K562 (cell line): ENCODE data around the gene ITPR2. TPM values are rescaled to one million over a fixed set of nuclear protein-coding genes. Genes with fewer than 3 reads are reported as not detected.

Source experiments
- ADNP ChIP-seq: fragments of 200-800 bp; sonication (Bioruptor generic); IDR thresholded peaks from 2 replicates; pipeline ENCODE4 v1.6.1; 2016; ENCODE audit warnings: missing genetic modification characterization, missing compliant biosample characterization
- FOXM1 ChIP-seq, 2 experiments: fragments of 450-650 bp in 1 of 2; sonication (generic) in 1 of 2; formaldehyde crosslinking in 1 of 2; IDR thresholded peaks; 2 replicates each; pipeline versions ENCODE4 v1.6.1 to v1.9.0; 2017 to 2022; ENCODE audit warnings: low read depth in 2 of 2, mild to moderate bottlenecking in 2 of 2, missing genetic modification reagents in 1 of 2, moderate library complexity in 1 of 2
- HNRNPLL ChIP-seq: fragments of 200-400 bp; formaldehyde crosslinking; IDR thresholded peaks from 2 replicates; pipeline ENCODE4 v1.6.1; 2017; ENCODE audit warnings: low read length, low read depth, mild to moderate bottlenecking; ENCODE audit not compliant: poor library complexity, severe bottlenecking
- NCOR1 ChIP-seq: fragments of 450-650 bp; IDR thresholded peaks from 2 replicates; pipeline ENCODE4 v1.6.1; 2016; ENCODE audit warnings: mild to moderate bottlenecking, moderate library complexity
- NEUROD1 ChIP-seq: fragments of 150-350 bp; IDR thresholded peaks from 2 replicates; pipeline ENCODE4 v1.6.1; 2014; ENCODE audit warnings: borderline replicate concordance, low read length, low read depth; ENCODE audit not compliant: partially characterized antibody
- NR2C1 ChIP-seq, 2 experiments: fragments of 450-650 bp; IDR thresholded peaks; 2 replicates each; pipeline ENCODE4 v1.6.1; 2017; ENCODE audit warnings: mild to moderate bottlenecking in 2 of 2, antibody characterized with exemption in 1 of 2, inconsistent platforms in 1 of 2, missing compliant biosample characterization in 1 of 2, missing genetic modification characterization in 1 of 2
- RBBP5 ChIP-seq: fragments of 200-600 bp; sonication (generic); IDR thresholded peaks from 2 replicates; pipeline ENCODE4 v1.6.1; 2012; ENCODE audit warnings: borderline replicate concordance, mild to moderate bottlenecking, low read length, control low read depth, inconsistent platforms; ENCODE audit not compliant: insufficient read depth, poor library complexity, severe bottlenecking
- RHOXF2B ChIP-seq: fragments of 250-450 bp; sonication (Bioruptor Pico); conservative IDR thresholded peaks from 2 replicates; pipeline ENCODE4 v1.5.1; 2021
- TCF3 ChIP-seq: sonication (generic); formaldehyde crosslinking; IDR thresholded peaks from 2 replicates; pipeline ENCODE4 v1.4.0; 2020; ENCODE audit warnings: mild to moderate bottlenecking, missing genetic modification reagents
- TCF7 ChIP-seq: sonication (generic); IDR thresholded peaks from 2 replicates; pipeline ENCODE4 v1.6.1; 2016; ENCODE audit warnings: antibody characterized with exemption, borderline replicate concordance
- TEAD1 ChIP-seq, 2 experiments: fragments of 450-650 bp in 1 of 2; sonication (generic) in 1 of 2; formaldehyde crosslinking; IDR thresholded peaks; 2 replicates each; pipeline versions ENCODE4 v1.4.0 to v1.8.0; 2020 to 2022; ENCODE audit warnings: mild to moderate bottlenecking in 2 of 2, missing genetic modification reagents in 1 of 2
- U2AF1 ChIP-seq: fragments of 200-400 bp; formaldehyde crosslinking; optimal IDR thresholded peaks from 2 replicates; pipeline ENCODE3; 2017; ENCODE audit warnings: mild to moderate bottlenecking, low read depth, low read length, moderate library complexity
- U2AF2 ChIP-seq: fragments of 200-400 bp; formaldehyde crosslinking; optimal IDR thresholded peaks from 2 replicates; pipeline ENCODE3; 2017; ENCODE audit warnings: low read depth, mild to moderate bottlenecking, low read length
- ZFP1 ChIP-seq: fragments of 450-650 bp; formaldehyde crosslinking; IDR thresholded peaks from 2 replicates; pipeline ENCODE4 v1.4.0; 2020; ENCODE audit warnings: mild to moderate bottlenecking, mixed read lengths
- ZFPM2 ChIP-seq: fragments of 250-450 bp; sonication (Bioruptor Pico); IDR thresholded peaks from 2 replicates; pipeline ENCODE4 v1.5.1; 2022; ENCODE audit warnings: mild to moderate bottlenecking
- ZFX ChIP-seq: sonication (generic); formaldehyde crosslinking; IDR thresholded peaks from 2 replicates; pipeline ENCODE4 v1.8.0; 2022; ENCODE audit warnings: mild to moderate bottlenecking, missing genetic modification reagents, moderate library complexity
- ZNF124 ChIP-seq: sonication (generic); formaldehyde crosslinking; IDR thresholded peaks from 2 replicates; pipeline ENCODE4 v1.8.1; 2022; ENCODE audit warnings: missing genetic modification reagents
- ZNF785 ChIP-seq: fragments of 250-450 bp; sonication (Bioruptor Pico); IDR thresholded peaks from 2 replicates; pipeline ENCODE4 v1.4.0; 2020; ENCODE audit warnings: mild to moderate bottlenecking
- polyA plus RNA-seq, 8 experiments: library from polyadenylated mRNA; depleted of rRNA in 4 of 8; stranded (reverse) in 5 of 8; unstranded in 3 of 8; fragments of >200 nt; fragmentation: Nextera tagmentation in 2 of 8; fragmentation: Illumina TruSeq in 1 of 8; extraction: Ambion mirVana in 2 of 8; extraction: Trizol in 1 of 8; gene quantifications; 2 replicates each; pipeline versions ENCODE4 v1.2.1 to v1.2.3, GENCODE V29; 2011 to 2014; ENCODE audit warnings: inconsistent platforms in 1 of 8, missing spikeins in 1 of 8
- total RNA-seq, 7 experiments: library from RNA; depleted of rRNA in 6 of 7; stranded (reverse); fragments of >200 nt in 6 of 7; fragmentation: Illumina TruSeq in 2 of 7; extraction: Trizol in 2 of 7; gene quantifications; 2 replicates each; pipeline versions ENCODE4 v1.2.1 to v1.2.3, GENCODE V29; 2011 to 2021; ENCODE audit warnings: low replicate concordance in 1 of 7
- TF ChIP-seq, protein P1 (sequence below): fragments of 250-450 bp; sonication (Bioruptor Pico); IDR thresholded peaks from 2 replicates; pipeline ENCODE4 v1.4.0; 2020
- TF ChIP-seq, protein P2 (sequence below): sonication (generic); formaldehyde crosslinking; IDR thresholded peaks from 2 replicates; pipeline ENCODE4 v1.8.1; 2023; ENCODE audit warnings: mild to moderate bottlenecking, missing genetic modification reagents
- TF ChIP-seq, protein P3 (sequence below): fragments of 250-450 bp; sonication (Bioruptor Pico); IDR thresholded peaks from 2 replicates; pipeline ENCODE4 v1.5.0; 2022; ENCODE audit warnings: mild to moderate bottlenecking
- TF ChIP-seq, protein P4 (sequence below): sonication (generic); formaldehyde crosslinking; IDR thresholded peaks from 2 replicates; pipeline ENCODE4 v1.8.0; 2022; ENCODE audit warnings: mild to moderate bottlenecking, missing genetic modification reagents

The ITPR2 gene
- total and polyA plus RNA-seq, 9 of the 15 experiments (the other 6 are each of a cell fraction or from before 2014, with no cell fraction given) = 0.21 to 3.3 (median 0.95) TPM

DNA sequence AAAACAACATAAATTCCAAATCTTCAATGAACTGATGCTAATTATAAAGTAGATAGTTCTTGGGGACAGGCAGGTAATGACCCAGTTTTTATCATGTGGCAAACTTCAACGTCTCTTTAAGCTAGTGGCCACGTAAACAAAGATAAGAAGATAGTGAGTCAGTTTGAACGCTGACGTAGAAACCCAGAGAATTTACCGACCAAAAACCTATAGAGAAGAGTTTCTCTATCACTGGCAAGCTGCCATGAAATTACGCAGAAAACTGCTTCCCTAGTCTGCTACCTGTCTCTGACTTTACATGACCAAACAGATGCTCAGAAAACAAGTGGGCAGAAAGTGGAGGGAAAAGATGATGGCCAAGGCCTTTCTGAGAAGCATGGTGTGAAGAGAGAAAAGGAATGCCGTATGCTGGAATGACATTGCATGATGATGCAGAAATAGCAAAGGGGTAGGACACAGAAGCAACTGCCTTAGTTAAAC, 136.3 kb downstream of the ITPR2 start (continued):
- TF ChIP-seq ZNF785 (no peak), RBBP5 (peak; percentile 25), NR2C1 (IDR thresholded peaks at IDR 0.05) (no peak), NR2C1 (tag; IDR thresholded peaks at IDR 0.05) (peak; percentile 62; the same call in 1 of the 2 replicates), RHOXF2B (CRISPR knock-in tag) (no peak), TCF7 (no peak), FOXM1 (IDR thresholded peaks at IDR 0.05; ENCODE audit: low read depth) (peak; percentile 75), FOXM1 (CRISPR knock-in tag; IDR thresholded peaks at IDR 0.05; ENCODE audit: low read depth) (no peak), U2AF2 (no peak), ADNP (tag) (no peak), ZFP1 (no peak), U2AF1 (no peak), NCOR1 (no peak; the same call in 1 of the 2 replicates), NEUROD1 (no peak), ZFX (CRISPR knock-in tag) (no peak), TEAD1 (CRISPR knock-in tag; IDR thresholded peaks at IDR 0.05) (0 out of 4 replicates have a peak, but pooled peaks of 1 of the 2 experiments have one; percentile 14), HNRNPLL (no peak), TCF3 (CRISPR knock-in tag) (peak; percentile 28; the same call in 1 of the 2 replicates), ZFPM2 (CRISPR knock-in tag) (no peak), ZNF124 (CRISPR knock-in tag) (no peak)
- TF ChIP-seq, protein P1, sequence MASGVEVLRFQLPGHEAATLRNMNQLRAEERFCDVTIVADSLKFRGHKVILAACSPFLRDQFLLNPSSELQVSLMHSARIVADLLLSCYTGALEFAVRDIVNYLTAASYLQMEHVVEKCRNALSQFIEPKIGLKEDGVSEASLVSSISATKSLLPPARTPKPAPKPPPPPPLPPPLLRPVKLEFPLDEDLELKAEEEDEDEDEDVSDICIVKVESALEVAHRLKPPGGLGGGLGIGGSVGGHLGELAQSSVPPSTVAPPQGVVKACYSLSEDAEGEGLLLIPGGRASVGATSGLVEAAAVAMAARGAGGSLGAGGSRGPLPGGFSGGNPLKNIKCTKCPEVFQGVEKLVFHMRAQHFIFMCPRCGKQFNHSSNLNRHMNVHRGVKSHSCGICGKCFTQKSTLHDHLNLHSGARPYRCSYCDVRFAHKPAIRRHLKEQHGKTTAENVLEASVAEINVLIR = peak; percentile 63
- TF ChIP-seq, protein P2, sequence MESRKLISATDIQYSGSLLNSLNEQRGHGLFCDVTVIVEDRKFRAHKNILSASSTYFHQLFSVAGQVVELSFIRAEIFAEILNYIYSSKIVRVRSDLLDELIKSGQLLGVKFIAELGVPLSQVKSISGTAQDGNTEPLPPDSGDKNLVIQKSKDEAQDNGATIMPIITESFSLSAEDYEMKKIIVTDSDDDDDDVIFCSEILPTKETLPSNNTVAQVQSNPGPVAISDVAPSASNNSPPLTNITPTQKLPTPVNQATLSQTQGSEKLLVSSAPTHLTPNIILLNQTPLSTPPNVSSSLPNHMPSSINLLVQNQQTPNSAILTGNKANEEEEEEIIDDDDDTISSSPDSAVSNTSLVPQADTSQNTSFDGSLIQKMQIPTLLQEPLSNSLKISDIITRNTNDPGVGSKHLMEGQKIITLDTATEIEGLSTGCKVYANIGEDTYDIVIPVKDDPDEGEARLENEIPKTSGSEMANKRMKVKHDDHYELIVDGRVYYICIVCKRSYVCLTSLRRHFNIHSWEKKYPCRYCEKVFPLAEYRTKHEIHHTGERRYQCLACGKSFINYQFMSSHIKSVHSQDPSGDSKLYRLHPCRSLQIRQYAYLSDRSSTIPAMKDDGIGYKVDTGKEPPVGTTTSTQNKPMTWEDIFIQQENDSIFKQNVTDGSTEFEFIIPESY (CRISPR knock-in tag) = no peak
- TF ChIP-seq, protein P3, sequence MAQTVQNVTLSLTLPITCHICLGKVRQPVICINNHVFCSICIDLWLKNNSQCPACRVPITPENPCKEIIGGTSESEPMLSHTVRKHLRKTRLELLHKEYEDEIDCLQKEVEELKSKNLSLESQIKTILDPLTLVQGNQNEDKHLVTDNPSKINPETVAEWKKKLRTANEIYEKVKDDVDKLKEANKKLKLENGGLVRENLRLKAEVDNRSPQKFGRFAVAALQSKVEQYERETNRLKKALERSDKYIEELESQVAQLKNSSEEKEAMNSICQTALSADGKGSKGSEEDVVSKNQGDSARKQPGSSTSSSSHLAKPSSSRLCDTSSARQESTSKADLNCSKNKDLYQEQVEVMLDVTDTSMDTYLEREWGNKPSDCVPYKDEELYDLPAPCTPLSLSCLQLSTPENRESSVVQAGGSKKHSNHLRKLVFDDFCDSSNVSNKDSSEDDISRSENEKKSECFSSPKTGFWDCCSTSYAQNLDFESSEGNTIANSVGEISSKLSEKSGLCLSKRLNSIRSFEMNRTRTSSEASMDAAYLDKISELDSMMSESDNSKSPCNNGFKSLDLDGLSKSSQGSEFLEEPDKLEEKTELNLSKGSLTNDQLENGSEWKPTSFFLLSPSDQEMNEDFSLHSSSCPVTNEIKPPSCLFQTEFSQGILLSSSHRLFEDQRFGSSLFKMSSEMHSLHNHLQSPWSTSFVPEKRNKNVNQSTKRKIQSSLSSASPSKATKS (CRISPR knock-in tag) = no peak
- TF ChIP-seq, protein P4, sequence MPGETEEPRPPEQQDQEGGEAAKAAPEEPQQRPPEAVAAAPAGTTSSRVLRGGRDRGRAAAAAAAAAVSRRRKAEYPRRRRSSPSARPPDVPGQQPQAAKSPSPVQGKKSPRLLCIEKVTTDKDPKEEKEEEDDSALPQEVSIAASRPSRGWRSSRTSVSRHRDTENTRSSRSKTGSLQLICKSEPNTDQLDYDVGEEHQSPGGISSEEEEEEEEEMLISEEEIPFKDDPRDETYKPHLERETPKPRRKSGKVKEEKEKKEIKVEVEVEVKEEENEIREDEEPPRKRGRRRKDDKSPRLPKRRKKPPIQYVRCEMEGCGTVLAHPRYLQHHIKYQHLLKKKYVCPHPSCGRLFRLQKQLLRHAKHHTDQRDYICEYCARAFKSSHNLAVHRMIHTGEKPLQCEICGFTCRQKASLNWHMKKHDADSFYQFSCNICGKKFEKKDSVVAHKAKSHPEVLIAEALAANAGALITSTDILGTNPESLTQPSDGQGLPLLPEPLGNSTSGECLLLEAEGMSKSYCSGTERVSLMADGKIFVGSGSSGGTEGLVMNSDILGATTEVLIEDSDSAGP (CRISPR knock-in tag) = no peak
